GM18907 (cell line): ENCODE data around the gene ARHGAP8.
"Not testable (repeated sequence)": the region's sequence is repeated elsewhere in the genome, so short reads cannot be mapped to it uniquely, and the experiment has no call there.

Experiments used
- ATAC-seq: cut with Tn5 transposase; IDR thresholded peaks from one replicate; pipeline ENCODE4 v1.9.1; 2021; ENCODE audit warnings: mild to moderate bottlenecking, moderate library complexity; ENCODE audit not compliant: unreplicated experiment

ARHGAP8 gene

DNA sequence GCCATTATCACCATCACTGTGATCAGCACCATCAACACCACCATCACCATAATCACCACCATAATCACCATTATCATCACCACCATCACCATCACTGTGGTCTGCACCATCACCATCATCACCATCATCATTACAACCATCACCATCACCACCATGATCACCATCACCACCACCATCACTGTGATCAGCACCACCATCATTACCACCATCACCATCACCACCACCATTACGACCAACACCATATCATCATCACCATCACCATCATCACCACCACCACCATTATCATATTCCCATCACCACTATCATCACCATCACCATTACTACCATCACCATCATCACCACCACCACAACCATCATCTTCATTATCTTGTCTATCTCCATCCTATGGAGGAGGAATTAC lies 132.2 kb downstream of the ARHGAP8 start:
- ATAC-seq, result no peak

DNA sequence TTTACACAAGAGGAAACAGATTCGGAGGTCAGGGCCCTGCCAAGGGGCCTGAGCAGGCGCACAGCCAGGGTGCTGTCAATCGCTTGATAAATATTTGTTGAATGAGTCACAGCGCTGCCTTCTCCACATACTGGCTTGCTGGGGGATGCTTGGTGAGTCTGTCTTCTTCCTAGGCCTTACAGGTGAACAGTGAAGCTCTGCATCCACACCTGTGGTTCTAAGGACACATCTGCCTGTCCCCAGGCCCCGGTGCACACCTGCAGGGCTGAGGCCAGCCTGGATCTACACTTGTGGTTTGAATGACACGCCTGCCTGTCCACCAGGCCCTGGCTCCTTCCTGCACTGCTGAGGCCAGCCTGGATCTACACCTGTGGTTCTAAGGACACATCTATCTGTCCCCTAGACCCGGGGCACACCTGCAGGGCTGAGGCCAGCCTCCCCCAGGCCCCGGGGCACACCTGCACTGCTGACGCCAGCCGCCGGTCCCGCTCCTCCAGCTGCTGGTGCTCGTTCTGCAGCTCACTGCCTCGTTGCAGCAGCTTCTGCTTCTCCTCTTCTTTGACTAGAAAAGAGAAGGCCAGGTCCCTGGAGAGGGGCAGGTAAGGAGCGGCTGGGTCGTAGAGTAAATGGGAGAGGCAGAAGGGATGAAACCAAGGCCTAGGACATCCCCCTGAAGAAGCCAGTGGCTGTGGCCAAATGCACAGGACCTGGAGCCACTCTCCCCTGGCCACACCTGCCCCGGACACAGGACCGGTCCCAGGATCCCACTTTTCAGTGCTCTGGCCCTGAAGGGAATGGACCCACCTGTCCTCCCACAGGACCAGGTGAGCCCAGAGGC lies 132.8 kb downstream of the ARHGAP8 start:
- ATAC-seq, result no peak

DNA sequence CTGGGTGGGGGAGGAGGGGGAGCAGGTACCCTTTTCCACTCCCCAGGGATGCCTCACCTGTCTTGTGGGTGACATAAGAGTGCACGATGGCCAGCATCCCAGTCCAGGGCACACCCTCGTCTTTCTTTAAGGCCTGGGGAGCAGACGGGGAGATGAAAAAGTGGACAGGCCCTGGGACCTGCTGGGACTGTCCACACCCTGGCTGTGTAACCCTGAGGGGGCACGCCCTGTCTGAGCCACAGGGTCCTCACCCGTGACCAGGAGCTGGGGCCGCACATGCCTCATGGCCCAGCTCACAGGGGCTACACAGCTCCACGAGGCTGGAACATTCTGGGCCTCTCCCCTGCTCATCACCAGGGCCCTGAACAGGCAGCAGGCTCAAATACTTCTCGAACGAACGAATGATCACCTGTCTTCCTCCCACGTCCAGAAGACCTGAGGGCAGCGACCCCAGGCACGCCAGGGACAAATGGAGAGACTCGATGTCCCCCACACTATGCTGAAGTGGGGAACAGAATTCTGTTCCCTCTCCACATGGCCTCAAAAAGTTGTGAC lies 133.5 kb downstream of the ARHGAP8 start:
- ATAC-seq, result no peak

- ATAC-seq, result no peak
Observed at GRCh38 chr22:44887941-44888366, 135.6 kb downstream of the ARHGAP8 start.

DNA sequence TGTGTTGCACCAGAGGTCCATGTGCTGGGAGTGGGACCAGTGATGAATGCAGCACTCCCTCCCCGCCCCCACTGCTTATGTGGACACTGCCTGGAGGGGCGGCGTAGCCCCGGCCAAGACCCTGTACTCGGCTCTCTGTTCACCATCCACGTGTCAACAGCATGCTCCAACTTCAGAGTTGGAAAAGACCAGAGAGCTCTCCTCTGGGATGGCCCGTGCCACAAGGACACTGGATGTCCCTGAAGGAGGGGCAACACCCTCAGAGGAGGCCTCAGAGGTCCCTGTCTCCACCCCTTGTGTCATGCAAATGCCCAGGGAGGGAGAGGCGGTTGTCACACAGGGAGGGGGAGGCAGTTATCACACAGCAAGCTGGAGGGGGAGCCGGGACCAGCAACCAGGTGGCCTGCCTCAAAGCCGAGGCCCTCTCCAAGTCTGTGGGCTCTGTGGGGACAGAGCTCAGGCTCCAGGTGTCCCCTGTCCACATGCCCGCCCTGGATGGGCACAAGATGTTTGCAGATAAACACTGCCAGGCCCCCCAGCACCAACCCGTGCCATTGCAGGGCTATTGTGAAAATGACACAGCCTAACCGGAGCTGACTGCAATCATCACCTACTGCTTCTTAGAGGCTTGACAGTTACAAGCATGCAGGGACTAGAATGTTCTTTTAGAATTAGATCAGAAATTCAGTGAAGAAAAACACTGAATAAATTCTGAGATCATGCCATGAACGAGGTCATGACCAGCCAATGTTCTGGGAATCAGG lies 136.3 kb downstream of the ARHGAP8 start:
- ATAC-seq, result no peak

DNA sequence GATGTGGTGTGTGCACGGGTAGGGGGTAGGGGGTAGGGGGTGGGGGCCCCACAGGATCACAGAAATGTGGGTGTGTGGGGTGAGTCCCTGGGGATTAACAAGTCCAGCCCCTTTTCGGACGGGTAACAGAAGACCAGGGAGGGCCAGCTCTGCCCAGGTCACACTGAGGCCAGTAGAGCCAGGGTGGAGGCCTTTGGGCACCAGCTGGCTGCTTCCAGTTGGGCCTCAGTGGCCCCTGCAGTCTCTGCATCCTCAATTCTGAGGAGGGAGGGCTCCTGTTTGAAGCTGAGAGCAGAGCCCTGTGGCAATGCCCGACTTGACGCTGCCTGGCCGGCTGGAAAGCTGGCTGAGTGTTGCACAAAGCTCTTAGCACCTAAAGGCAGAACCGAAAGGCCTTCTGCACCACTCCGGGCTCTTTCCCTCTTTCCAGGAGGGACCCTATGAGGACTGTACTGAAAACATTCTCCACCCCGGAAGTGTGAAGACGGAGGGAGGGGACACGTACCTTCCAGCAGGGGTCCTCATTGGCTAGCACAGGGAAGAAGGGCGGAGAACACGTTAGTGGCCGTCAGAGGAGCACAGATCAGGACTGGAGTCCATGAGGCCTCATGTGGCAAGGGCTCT lies 137.0 kb downstream of the ARHGAP8 start:
- no peak for ATAC-seq

DNA sequence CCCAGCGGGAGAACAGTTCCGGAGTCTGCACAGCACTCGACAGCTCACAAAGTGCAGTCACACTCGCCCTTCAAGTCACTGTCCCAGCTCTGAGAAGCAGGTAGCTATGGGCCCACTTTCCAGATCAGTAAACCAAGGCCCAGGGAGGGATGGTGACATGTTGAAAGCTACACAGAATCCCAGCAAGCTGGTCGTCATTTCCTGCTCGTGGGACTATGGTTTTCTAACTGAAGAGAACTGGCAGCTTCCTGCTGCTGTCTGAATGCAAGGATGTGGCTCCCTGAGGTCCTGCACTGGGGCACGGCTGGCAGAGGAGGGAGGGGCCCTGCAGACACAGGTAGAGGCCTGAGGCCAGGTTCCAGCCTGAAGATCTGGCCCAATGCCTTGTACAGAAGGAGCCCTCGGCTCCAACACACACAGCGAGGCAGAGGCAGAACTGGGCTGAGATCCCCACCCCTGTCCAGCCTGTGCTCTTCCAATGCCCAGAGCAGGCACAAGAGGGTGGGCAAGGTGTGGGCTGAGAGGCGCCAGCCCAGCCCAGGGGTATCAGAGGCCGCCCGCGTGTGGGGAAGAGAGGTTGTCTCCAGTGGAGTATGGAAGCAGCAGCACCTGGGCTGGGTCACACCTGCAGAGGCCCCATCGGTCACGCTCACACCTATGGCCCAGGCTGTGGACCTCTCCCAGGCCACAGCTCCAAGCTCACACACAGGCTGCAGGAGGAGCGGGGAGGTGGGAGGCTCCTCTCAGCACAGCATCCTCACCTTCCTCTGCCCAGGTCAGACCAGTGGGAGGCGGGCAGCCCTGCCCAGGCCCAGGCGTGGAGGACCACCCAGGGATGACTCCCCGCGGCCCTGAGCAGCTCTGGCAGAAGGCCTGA lies 138.3 kb downstream of the ARHGAP8 start:
- no peak for ATAC-seq

DNA sequence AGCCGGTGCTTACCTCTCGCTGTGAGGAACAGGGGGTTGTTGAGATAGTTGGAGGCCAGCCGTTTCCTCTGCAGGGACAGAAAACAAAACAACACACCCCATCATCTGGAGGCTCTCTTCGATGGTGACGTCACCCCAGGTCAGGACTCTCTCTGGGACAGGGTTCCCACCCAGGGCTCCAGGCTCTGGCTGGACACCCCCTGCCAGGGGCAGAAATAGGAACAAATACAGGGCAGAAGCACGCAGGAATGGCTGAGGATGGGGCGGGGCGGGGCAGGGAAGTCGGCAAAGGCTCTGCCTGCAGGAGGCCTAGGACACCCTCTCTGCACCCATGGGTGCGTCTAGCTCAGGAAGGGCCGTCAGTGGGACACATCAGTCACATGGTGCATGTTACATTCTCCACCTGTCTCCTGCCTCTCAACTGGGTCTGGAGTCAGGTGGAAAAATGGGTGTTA lies 138.9 kb downstream of the ARHGAP8 start:
- no peak for ATAC-seq

GRCh38 chr22:44891791-44892190 lies 139.4 kb downstream of the ARHGAP8 start:
- no peak for ATAC-seq

GRCh38 chr22:44892243-44892642 lies 139.9 kb downstream of the ARHGAP8 start:
- no peak for ATAC-seq

- no peak for ATAC-seq
Observed at GRCh38 chr22:44892803-44893730, 140.7 kb downstream of the ARHGAP8 start.

- no peak for ATAC-seq
Observed at GRCh38 chr22:44893731-44894080, 141.3 kb downstream of the ARHGAP8 start.

DNA sequence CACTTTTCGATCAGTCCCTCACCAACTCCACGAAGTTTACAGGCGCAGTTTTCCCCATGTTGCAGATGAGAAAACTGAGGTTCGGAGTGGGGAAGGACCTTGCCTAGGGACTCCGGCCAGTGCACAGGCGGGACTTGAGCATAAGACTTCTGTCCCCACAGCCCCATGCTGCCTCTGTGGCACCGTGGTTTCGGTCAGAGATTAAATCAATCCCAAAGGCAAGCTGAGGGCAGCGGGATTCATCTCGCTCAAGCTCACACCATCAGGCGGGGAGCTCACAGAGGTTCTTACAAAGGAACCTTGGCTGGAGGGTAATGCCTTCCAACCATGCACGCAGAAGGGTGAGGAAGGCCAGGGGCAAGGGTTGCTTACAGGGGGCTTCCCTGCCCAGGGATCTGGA lies 141.9 kb downstream of the ARHGAP8 start:
- ATAC-seq, result no peak

DNA sequence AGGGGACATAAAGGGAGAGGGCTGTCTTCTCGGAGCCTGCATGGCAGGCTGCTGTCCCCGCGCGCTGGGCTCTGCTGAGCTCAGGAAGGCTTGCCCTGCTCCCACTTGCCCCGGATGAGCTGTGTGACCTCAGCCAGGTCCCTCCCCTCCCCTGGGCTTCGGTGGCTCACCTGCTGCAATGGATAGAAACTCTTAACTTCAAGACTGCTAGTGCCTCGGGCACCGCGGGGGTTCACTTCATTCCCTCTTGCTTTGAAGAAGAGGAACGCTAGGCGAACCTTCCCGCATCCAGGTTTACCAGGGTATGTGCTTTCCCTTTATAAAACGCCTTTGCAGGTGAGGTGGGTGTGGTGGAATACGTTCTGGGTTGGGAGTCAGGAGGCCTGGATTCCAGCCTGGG lies 142.4 kb downstream of the ARHGAP8 start:
- ATAC-seq, result no peak

GRCh38 chr22:44895296-44896055 lies 143.1 kb downstream of the ARHGAP8 start:
- ATAC-seq, result no peak

DNA sequence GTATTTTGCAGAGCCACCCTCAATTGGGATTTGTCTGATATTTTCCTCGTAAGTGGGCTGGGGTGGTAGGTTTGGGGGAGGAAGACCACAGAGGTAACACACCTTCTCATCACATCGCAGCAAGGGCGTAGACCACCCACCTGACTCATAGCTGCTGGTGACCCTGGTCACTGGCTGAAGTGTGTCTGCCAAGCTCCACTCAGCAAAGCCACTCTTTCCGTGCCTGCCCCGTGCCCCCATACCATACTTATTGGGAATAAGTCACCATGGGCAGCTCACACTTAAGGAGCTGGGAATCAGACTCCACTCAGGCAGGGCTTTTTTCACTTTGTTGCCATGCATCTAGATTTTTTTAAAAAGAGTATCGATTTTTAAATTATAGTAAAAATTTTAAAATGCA lies 145.9 kb downstream of the ARHGAP8 start:
- ATAC-seq, result no peak

GRCh38 chr22:44901301-44901700 lies 148.9 kb downstream of the ARHGAP8 start:
- ATAC-seq, result no peak

DNA sequence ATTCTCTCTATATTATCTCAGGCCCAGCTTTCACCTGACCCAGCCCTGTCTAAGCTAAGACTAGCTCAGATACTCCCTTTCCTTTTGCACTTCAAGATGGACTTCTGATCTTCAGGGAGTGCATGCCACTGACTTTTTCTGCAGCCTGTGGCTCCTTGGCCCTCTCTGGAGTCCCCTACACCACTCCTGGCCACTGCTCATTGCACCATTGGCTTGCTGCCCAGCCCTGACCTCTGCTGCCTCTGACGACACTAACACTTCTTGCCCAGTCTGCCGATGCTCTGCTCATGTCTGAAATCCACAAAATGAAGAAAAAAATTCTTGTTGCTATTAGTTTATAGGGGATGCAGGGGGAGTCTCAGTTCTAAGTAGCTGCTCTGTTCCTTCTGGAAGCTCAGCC lies 150.8 kb downstream of the ARHGAP8 start:
- not testable (repeated sequence) for ATAC-seq
